AG04449 (cell line): ENCODE results near the gene VIPR2.

Experiments used
- CTCF ChIA-PET: fragments of 350-600 bp; formaldehyde crosslinking; extraction: SDS; loops from one replicate; lab custom pipeline; 2021; ENCODE audit warnings: antibody characterized with exemption; lab: Yijun Ruan, JAX
- POLR2A ChIA-PET: fragments of 400-600, 350-600 bp; formaldehyde crosslinking; extraction: SDS; loops from one replicate; lab custom pipeline; 2020; ENCODE audit warnings: antibody characterized with exemption, inconsistent platforms; lab: Yijun Ruan, JAX
- DNase-seq: peaks from one replicate; pipeline ENCODE4 v3.0.0-alpha.2; 2010; ENCODE audit warnings: low read depth, low spot score
- H3K4me3 ChIP-seq: 2 replicates; pipeline ENCODE4 v1.5.1; 2011; ENCODE audit warnings: low read depth, mild to moderate bottlenecking, control low read depth, low read length
- CTCF ChIP-seq: IDR thresholded peaks from one replicate; pipeline ENCODE4 v1.5.1; 2011; ENCODE audit warnings: mild to moderate bottlenecking, moderate library complexity, low read length, control low read depth, inconsistent platforms; ENCODE audit not compliant: insufficient read depth; ENCODE audit errors: missing control alignments

Gene VIPR2

GRCh38 chr7:159049266-159050025 is 95.2 kb downstream of the VIPR2 start:
- CTCF ChIA-PET: no interaction called here

GRCh38 chr7:159048656-159049055 is 96.0 kb downstream of the VIPR2 start:
- TF ChIP-seq CTCF: no peak
- no peak for DNase-seq
- H3K4me3 ChIP-seq: no peak overlapping the region
- POLR2A ChIA-PET: no interaction called here
- CTCF ChIA-PET: no interaction called here

More at GRCh38 chr7:159049266-159050025, 95.2 kb downstream of the VIPR2 start:
- TF ChIP-seq CTCF: no peak
- H3K4me3 ChIP-seq: no peak overlapping the region
- POLR2A ChIA-PET: no interaction called here
- no peak for DNase-seq

- DNase-seq: no peak
- POLR2A ChIA-PET: no interaction called here
- no peak overlapping the region for H3K4me3 ChIP-seq
- CTCF ChIA-PET: no interaction called here
- no peak for TF ChIP-seq CTCF
Observed at GRCh38 chr7:159047536-159047935, 97.1 kb downstream of the VIPR2 start.

GRCh38 chr7:159046300-159046699 is 98.4 kb downstream of the VIPR2 start:
- CTCF ChIA-PET: no interaction called here

GRCh38 chr7:159045839-159046238 is 98.8 kb downstream of the VIPR2 start:
- no peak overlapping the region for H3K4me3 ChIP-seq
- no peak for DNase-seq
- POLR2A ChIA-PET: no interaction called here
- CTCF ChIA-PET: no interaction called here
- no peak for TF ChIP-seq CTCF

More at GRCh38 chr7:159046300-159046699, 98.4 kb downstream of the VIPR2 start:
- no peak overlapping the region for H3K4me3 ChIP-seq
- no peak for TF ChIP-seq CTCF
- POLR2A ChIA-PET: no interaction called here
- no peak for DNase-seq

- no peak overlapping the region for H3K4me3 ChIP-seq
- no peak for TF ChIP-seq CTCF
- DNase-seq: no peak
- POLR2A ChIA-PET: no interaction called here
- CTCF ChIA-PET: no interaction called here
Observed at GRCh38 chr7:159042581-159043101, 102.0 kb downstream of the VIPR2 start.
